GM23338 (cell line): ENCODE measurements around the gene LY6G6D. TPM values are rescaled to one million over a fixed set of nuclear protein-coding genes. Genes with fewer than 3 reads are reported as not detected.

Experiments
- ATAC-seq: fragments of 200-7000 bp; cut with Tn5 transposase; 3 replicates; pipeline ENCODE4 v1.9.1; 2020
- DNase-seq: peaks from one replicate; pipeline ENCODE4 v3.0.0-alpha.2; 2015; ENCODE audit warnings: low spot score
- H2AFZ ChIP-seq: fragments of 200-600 bp; sonication (generic); 2 replicates; pipeline ENCODE4 v1.8.0; 2016; ENCODE audit warnings: antibody characterized with exemption, mild to moderate bottlenecking, moderate library complexity
- H3F3A ChIP-seq: fragments of 200-600 bp; sonication (generic); replicated peaks from 2 replicates; pipeline ENCODE4 v1.8.0; 2017; ENCODE audit warnings: antibody characterized with exemption, mixed run types, low read depth
- H3K27ac ChIP-seq: fragments of 200-600 bp; sonication (generic); 2 replicates; pipeline ENCODE4 v1.6.1; 2016; ENCODE audit warnings: low read depth
- H3K27me3 ChIP-seq: fragments of 200-600 bp; sonication (generic); 2 replicates; pipeline ENCODE4 v1.8.0; 2016; ENCODE audit warnings: mild to moderate bottlenecking, mixed run types, moderate library complexity; ENCODE audit not compliant: insufficient read depth
- H3K36me3 ChIP-seq: fragments of 200-600 bp; sonication (generic); 2 replicates; pipeline ENCODE4 v1.8.0; 2016; ENCODE audit warnings: mild to moderate bottlenecking; ENCODE audit not compliant: insufficient read depth
- H3K4me1 ChIP-seq: fragments of 200-600 bp; sonication (generic); 2 replicates; pipeline ENCODE4 v1.8.0; 2016; ENCODE audit warnings: mild to moderate bottlenecking, moderate library complexity; ENCODE audit not compliant: insufficient read depth
- H3K4me2 ChIP-seq: fragments of 200-600 bp; sonication (generic); 2 replicates; pipeline ENCODE4 v1.7.1; 2017; ENCODE audit warnings: mixed run types
- H3K4me3 ChIP-seq: fragments of 200-600 bp; sonication (generic); 2 replicates; pipeline ENCODE4 v1.6.1; 2016; ENCODE audit warnings: mixed run types
- H3K79me2 ChIP-seq: fragments of 200-600 bp; sonication (generic); replicated peaks from 2 replicates; pipeline ENCODE4 v1.8.0; 2017; ENCODE audit warnings: mild to moderate bottlenecking; ENCODE audit not compliant: insufficient read depth
- H3K9me2 ChIP-seq: fragments of 200-600 bp; sonication (generic); 2 replicates; pipeline ENCODE4 v1.8.0; 2017; ENCODE audit not compliant: insufficient read depth
- H4K20me1 ChIP-seq: fragments of 200-600 bp; sonication (generic); replicated peaks from 2 replicates; pipeline ENCODE4 v1.8.0; 2017; ENCODE audit warnings: mild to moderate bottlenecking; ENCODE audit not compliant: insufficient read depth
- H3K27ac Mint-ChIP-seq: 2 replicates; pipeline ENCODE4 v1.8.0; 2020; ENCODE audit warnings: inconsistent platforms, mild to moderate bottlenecking, moderate library complexity, mixed read lengths
- H3K27me3 Mint-ChIP-seq: 3 replicates; pipeline ENCODE4 v1.8.0; 2022; ENCODE audit warnings: low read depth, mild to moderate bottlenecking, moderate library complexity, mixed read lengths, inconsistent platforms; ENCODE audit not compliant: insufficient read depth, poor library complexity
- H3K36me3 Mint-ChIP-seq: 3 replicates; pipeline ENCODE4 v1.8.0; 2021; ENCODE audit warnings: low read depth, mild to moderate bottlenecking, inconsistent platforms, moderate library complexity, mixed read lengths
- H3K4me1 Mint-ChIP-seq: 3 replicates; pipeline ENCODE4 v1.8.0; 2020; ENCODE audit warnings: mild to moderate bottlenecking, inconsistent platforms, mixed read lengths
- H3K4me3 Mint-ChIP-seq: 3 replicates; pipeline ENCODE4 v1.8.0; 2021; ENCODE audit warnings: moderate library complexity, mild to moderate bottlenecking, inconsistent platforms, mixed read lengths
- H3K9me3 Mint-ChIP-seq: 3 replicates; pipeline ENCODE4 v1.8.0; 2020; ENCODE audit warnings: moderate library complexity, mild to moderate bottlenecking, inconsistent platforms, mixed read lengths
- CREB1 ChIP-seq: fragments of 250-450 bp; sonication (Bioruptor Pico); IDR thresholded peaks from 2 replicates; pipeline ENCODE4 v1.5.0; 2020; ENCODE audit warnings: low read depth, mild to moderate bottlenecking, moderate library complexity
- EZH2 ChIP-seq: fragments of 200-600 bp; sonication (generic); IDR thresholded peaks from one replicate; pipeline ENCODE4 v1.8.0; 2017; ENCODE audit warnings: antibody characterized with exemption, mild to moderate bottlenecking, low read depth; ENCODE audit not compliant: unreplicated experiment
- JUNB ChIP-seq: IDR thresholded peaks from one replicate; pipeline ENCODE4 v1.6.1; 2016; ENCODE audit warnings: antibody characterized with exemption; ENCODE audit not compliant: unreplicated experiment
- POLR2AphosphoS5 ChIP-seq: IDR thresholded peaks from 2 replicates; pipeline ENCODE4 v1.6.1; 2016; ENCODE audit warnings: antibody characterized with exemption, low read depth
- STAT1 ChIP-seq: IDR thresholded peaks from one replicate; pipeline ENCODE4 v1.6.1; 2016; ENCODE audit warnings: antibody characterized with exemption; ENCODE audit not compliant: unreplicated experiment
- ZNF114 ChIP-seq: fragments of 250-450 bp; sonication (Bioruptor Pico); IDR thresholded peaks from 2 replicates; pipeline ENCODE4 v1.5.0; 2020; ENCODE audit warnings: mild to moderate bottlenecking, moderate library complexity
- polyA plus RNA-seq: library from polyadenylated mRNA; unstranded; fragments of >200 nt; fragmentation: Nextera tagmentation; extraction: Ambion mirVana; gene quantifications from 2 replicates; pipeline ENCODE4 v1.2.1, GENCODE V29; 2016
- total RNA-seq: library from RNA; depleted of rRNA; stranded (reverse); fragments of >200 nt; shearing (Covaris generic); gene quantifications from 2 replicates; pipeline ENCODE4 v1.2.3, GENCODE V29; 2014
- TF ChIP-seq, protein P1 (sequence below): IDR thresholded peaks from 2 replicates; pipeline ENCODE4 v1.6.1; 2016; ENCODE audit warnings: antibody characterized with exemption
- TF ChIP-seq, protein P2 (sequence below), 2 experiments: fragments of 200-600 bp in 1 of 2; sonication (generic) in 1 of 2; conservative IDR thresholded peaks; 2 replicates each; pipeline versions ENCODE4 v1.5.1 to v1.6.1; 2016 to 2017; ENCODE audit warnings: antibody characterized with exemption in 2 of 2, low read depth in 2 of 2, mild to moderate bottlenecking in 2 of 2, moderate library complexity in 1 of 2
- TF ChIP-seq, protein P3 (sequence below): fragments of 250-450 bp; sonication (Bioruptor Pico); IDR thresholded peaks from 2 replicates; pipeline ENCODE4 v1.5.0; 2020; ENCODE audit warnings: mild to moderate bottlenecking, moderate library complexity

Gene LY6G6D
- total and polyA plus RNA-seq, 2 experiments from 2014 or later: not detected

DNA sequence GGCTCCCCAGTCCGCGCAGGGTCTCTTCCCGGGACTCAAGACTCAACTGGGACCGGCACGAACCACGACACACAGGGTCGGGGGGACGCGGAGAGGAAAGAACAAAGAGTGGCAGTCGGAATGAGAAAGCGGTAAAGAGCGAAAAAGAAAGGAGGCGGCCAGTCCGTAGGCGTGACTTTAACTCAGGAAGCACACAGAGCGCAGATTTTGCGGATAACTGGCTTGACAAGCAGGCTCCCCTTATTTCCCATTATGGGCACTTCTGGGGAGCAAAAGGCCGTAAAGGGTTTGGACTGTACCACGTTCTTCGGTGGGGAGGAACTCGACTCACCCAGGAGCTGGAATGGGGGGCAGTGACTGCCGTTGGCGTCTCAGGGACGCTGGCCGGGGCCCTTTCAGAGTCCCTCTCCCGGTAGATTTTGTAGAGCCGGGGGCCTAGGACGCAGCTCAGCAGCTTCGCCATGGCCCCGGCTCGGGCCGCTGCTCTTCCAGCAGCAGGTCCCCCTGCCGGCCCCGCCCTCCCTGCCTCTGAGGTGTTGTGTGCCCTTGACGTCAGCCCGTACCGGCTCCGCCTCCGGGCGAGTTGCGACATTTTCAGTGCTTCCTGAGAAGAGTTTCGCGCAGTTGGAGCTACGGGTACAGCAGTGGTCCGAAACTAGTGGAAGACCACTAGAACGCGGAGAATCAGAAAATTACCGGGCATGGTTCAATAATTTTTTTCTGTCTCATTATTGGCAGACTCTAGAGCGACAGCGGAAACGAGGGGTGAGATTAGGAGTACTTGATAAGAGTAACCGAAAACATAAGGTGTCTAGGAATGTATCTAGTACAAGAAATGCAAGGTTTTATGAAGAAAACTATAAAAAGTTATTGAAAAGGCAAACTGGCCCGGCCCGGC is 12.1 kb upstream of the LY6G6D start, which contains the start of gene ABHD16A:
Gene ABHD16A, minus strand, starts transcription at position 506 of the 898 bp plus-strand sequence. Its CDS starts 43 bp downstream, at position 463.
- Mint-ChIP-seq H3K4me1 (peaks cover 10% of the 10 kb centered on the region), H3K27me3 (peaks cover 11% of the 10 kb centered on the region), H3K9me3 (no peaks in the 10 kb centered on the region), H3K36me3 (peaks cover 4% of the 10 kb centered on the region; the same call in 2 of the 3 replicates), H3K27ac (peak within 1 kb of the TSS; percentile 95), H3K4me3 (peak within 1 kb of the TSS; percentile 96)
- DNase-seq: peak; percentile 99
- Histone ChIP-seq H3K27me3 (no peaks in the 10 kb centered on the region), H3K4me3 (peak within 1 kb of the TSS; percentile 80), H3K4me1 (peaks cover 5% of the 10 kb centered on the region; the same call in 1 of the 2 replicates), H4K20me1 (peaks cover 3% of the 10 kb centered on the region; the same call in 1 of the 2 replicates), H3K4me2 (peak within 1 kb of the TSS; percentile 86), H3K27ac (peak within 1 kb of the TSS; percentile 89), H2AFZ (peak within 1 kb of the TSS; percentile 90), H3K9me2 (no peaks in the 10 kb centered on the region), H3K79me2 (peaks cover 14% of the 10 kb centered on the region), H3F3A (peaks cover 3% of the 10 kb centered on the region; the same call in 1 of the 2 replicates), H3K36me3 (no peaks in the 10 kb centered on the region)
- TF ChIP-seq CREB1 (CRISPR knock-in tag) (peak; percentile 88), POLR2AphosphoS5 (peak; percentile 85), ZNF114 (CRISPR knock-in tag) (no peak), EZH2 (no peak)
- TF ChIP-seq, protein P1, sequence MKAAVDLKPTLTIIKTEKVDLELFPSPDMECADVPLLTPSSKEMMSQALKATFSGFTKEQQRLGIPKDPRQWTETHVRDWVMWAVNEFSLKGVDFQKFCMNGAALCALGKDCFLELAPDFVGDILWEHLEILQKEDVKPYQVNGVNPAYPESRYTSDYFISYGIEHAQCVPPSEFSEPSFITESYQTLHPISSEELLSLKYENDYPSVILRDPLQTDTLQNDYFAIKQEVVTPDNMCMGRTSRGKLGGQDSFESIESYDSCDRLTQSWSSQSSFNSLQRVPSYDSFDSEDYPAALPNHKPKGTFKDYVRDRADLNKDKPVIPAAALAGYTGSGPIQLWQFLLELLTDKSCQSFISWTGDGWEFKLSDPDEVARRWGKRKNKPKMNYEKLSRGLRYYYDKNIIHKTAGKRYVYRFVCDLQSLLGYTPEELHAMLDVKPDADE: peak; percentile 63; the same call in 1 of the 2 replicates
- TF ChIP-seq, protein P2, sequence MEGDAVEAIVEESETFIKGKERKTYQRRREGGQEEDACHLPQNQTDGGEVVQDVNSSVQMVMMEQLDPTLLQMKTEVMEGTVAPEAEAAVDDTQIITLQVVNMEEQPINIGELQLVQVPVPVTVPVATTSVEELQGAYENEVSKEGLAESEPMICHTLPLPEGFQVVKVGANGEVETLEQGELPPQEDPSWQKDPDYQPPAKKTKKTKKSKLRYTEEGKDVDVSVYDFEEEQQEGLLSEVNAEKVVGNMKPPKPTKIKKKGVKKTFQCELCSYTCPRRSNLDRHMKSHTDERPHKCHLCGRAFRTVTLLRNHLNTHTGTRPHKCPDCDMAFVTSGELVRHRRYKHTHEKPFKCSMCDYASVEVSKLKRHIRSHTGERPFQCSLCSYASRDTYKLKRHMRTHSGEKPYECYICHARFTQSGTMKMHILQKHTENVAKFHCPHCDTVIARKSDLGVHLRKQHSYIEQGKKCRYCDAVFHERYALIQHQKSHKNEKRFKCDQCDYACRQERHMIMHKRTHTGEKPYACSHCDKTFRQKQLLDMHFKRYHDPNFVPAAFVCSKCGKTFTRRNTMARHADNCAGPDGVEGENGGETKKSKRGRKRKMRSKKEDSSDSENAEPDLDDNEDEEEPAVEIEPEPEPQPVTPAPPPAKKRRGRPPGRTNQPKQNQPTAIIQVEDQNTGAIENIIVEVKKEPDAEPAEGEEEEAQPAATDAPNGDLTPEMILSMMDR (conservative IDR thresholded peaks at IDR 0.05; ENCODE audit: low read depth in 2 of 2): no peak
- ATAC-seq: peak; percentile 95

DNA sequence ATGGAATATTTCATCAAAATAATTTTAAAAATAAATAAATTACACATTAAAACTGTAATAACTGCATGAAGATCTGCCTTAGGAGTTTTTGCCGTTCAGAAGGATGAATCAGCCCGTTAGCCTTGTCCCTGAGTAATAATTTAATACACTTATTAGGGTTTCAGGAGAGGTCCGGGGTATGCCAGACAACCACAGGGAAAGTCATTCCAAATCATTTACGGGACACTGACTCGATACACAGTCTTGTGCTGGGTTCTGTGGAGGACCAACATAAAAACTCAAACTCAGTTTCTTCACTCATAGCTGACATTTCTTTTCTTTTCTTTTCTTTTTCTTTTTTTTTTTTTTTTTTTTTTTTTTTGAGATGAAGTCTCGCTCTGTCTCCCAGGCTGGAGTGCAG is 9.2 kb upstream of the LY6G6D start:
- H3K9me3 Mint-ChIP-seq: no peaks in the 10 kb centered on the region
- Histone ChIP-seq H3F3A (peaks cover 3% of the 10 kb centered on the region; the same call in 1 of the 2 replicates), H3K79me2 (peaks cover 13% of the 10 kb centered on the region; the same call in 1 of the 2 replicates), H3K4me1 (peaks cover 5% of the 10 kb centered on the region; the same call in 1 of the 2 replicates), H3K27ac (no peak overlapping the region), H3K27me3 (no peaks in the 10 kb centered on the region), H3K9me2 (no peaks in the 10 kb centered on the region), H3K4me2 (no peak overlapping the region), H4K20me1 (0 out of 2 replicates have a peak, but pooled peaks cover 3% of the 10 kb centered on the region), H3K4me3 (no peak overlapping the region), H3K36me3 (no peaks in the 10 kb centered on the region), H2AFZ (no peak overlapping the region)
- no peak overlapping the region for H3K27ac Mint-ChIP-seq
- ATAC-seq (no peak), DNase-seq (no peak)
- peaks cover 13% of the 10 kb centered on the region for H3K4me1 Mint-ChIP-seq
- peaks cover 14% of the 10 kb centered on the region for H3K27me3 Mint-ChIP-seq
- H3K36me3 Mint-ChIP-seq: no peaks in the 10 kb centered on the region; the same call in 2 of the 3 replicates
- no peak overlapping the region for H3K4me3 Mint-ChIP-seq
- TF ChIP-seq STAT1 (no peak), JUNB (no peak), ZNF114 (CRISPR knock-in tag) (no peak)
- TF ChIP-seq, protein P3, sequence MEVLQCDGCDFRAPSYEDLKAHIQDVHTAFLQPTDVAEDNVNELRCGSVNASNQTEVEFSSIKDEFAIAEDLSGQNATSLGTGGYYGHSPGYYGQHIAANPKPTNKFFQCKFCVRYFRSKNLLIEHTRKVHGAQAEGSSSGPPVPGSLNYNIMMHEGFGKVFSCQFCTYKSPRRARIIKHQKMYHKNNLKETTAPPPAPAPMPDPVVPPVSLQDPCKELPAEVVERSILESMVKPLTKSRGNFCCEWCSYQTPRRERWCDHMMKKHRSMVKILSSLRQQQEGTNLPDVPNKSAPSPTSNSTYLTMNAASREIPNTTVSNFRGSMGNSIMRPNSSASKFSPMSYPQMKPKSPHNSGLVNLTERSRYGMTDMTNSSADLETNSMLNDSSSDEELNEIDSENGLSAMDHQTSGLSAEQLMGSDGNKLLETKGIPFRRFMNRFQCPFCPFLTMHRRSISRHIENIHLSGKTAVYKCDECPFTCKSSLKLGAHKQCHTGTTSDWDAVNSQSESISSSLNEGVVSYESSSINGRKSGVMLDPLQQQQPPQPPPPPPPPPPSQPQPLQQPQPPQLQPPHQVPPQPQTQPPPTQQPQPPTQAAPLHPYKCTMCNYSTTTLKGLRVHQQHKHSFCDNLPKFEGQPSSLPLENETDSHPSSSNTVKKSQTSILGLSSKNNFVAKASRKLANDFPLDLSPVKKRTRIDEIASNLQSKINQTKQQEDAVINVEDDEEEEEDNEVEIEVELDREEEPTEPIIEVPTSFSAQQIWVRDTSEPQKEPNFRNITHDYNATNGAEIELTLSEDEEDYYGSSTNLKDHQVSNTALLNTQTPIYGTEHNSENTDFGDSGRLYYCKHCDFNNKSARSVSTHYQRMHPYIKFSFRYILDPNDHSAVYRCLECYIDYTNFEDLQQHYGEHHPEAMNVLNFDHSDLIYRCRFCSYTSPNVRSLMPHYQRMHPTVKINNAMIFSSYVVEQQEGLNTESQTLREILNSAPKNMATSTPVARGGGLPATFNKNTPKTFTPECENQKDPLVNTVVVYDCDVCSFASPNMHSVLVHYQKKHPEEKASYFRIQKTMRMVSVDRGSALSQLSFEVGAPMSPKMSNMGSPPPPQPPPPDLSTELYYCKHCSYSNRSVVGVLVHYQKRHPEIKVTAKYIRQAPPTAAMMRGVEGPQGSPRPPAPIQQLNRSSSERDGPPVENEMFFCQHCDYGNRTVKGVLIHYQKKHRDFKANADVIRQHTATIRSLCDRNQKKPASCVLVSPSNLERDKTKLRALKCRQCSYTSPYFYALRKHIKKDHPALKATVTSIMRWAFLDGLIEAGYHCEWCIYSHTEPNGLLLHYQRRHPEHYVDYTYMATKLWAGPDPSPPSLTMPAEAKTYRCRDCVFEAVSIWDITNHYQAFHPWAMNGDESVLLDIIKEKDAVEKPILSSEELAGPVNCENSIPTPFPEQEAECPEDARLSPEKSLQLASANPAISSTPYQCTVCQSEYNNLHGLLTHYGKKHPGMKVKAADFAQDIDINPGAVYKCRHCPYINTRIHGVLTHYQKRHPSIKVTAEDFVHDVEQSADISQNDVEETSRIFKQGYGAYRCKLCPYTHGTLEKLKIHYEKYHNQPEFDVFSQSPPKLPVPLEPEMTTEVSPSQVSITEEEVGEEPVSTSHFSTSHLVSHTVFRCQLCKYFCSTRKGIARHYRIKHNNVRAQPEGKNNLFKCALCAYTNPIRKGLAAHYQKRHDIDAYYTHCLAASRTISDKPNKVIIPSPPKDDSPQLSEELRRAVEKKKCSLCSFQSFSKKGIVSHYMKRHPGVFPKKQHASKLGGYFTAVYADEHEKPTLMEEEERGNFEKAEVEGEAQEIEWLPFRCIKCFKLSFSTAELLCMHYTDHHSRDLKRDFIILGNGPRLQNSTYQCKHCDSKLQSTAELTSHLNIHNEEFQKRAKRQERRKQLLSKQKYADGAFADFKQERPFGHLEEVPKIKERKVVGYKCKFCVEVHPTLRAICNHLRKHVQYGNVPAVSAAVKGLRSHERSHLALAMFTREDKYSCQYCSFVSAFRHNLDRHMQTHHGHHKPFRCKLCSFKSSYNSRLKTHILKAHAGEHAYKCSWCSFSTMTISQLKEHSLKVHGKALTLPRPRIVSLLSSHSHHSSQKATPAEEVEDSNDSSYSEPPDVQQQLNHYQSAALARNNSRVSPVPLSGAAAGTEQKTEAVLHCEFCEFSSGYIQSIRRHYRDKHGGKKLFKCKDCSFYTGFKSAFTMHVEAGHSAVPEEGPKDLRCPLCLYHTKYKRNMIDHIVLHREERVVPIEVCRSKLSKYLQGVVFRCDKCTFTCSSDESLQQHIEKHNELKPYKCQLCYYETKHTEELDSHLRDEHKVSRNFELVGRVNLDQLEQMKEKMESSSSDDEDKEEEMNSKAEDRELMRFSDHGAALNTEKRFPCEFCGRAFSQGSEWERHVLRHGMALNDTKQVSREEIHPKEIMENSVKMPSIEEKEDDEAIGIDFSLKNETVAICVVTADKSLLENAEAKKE (CRISPR knock-in tag): no peak
- TF ChIP-seq, protein P1: no peak
